H9 (cell line): ENCODE results near the gene MID1. TPM values are rescaled to one million over a fixed set of nuclear protein-coding genes. Genes with fewer than 3 reads are reported as not detected.

Source experiments
- DNase-seq: peaks from one replicate; pipeline ENCODE4 v3.0.0-alpha.2; 2017
- H2AFZ ChIP-seq: one replicate; pipeline ENCODE4 v1.6.1; 2013; ENCODE audit warnings: mild to moderate bottlenecking, low read length, control low read depth, moderate library complexity
- H2AK5ac ChIP-seq: 2 replicates; pipeline ENCODE4 v1.6.1; 2013; ENCODE audit warnings: low read length, control low read depth, mixed read lengths; ENCODE audit not compliant: insufficient read length
- H2BK120ac ChIP-seq: one replicate; pipeline ENCODE4 v1.6.1; 2013; ENCODE audit warnings: low read depth, mild to moderate bottlenecking, low read length, control low read depth, inconsistent platforms; ENCODE audit not compliant: poor library complexity, severe bottlenecking
- H2BK12ac ChIP-seq: 2 replicates; pipeline ENCODE4 v1.6.1; 2013; ENCODE audit warnings: low read length, control low read depth, mixed read lengths, low read depth; ENCODE audit not compliant: insufficient read length
- H2BK15ac ChIP-seq: 2 replicates; pipeline ENCODE4 v1.6.1; 2013; ENCODE audit warnings: low read depth, low read length, control low read depth
- H2BK20ac ChIP-seq: one replicate; pipeline ENCODE4 v1.6.1; 2013; ENCODE audit warnings: low read depth, mild to moderate bottlenecking, low read length, control low read depth, inconsistent platforms; ENCODE audit not compliant: poor library complexity, severe bottlenecking
- H2BK5ac ChIP-seq: 2 replicates; pipeline ENCODE4 v1.6.1; 2013; ENCODE audit warnings: low read length, control low read depth, mixed read lengths; ENCODE audit not compliant: insufficient read length
- H3K14ac ChIP-seq: 2 replicates; pipeline ENCODE4 v1.6.1; 2013; ENCODE audit warnings: low read length, control low read depth; ENCODE audit not compliant: insufficient read depth
- H3K18ac ChIP-seq: 2 replicates; pipeline ENCODE4 v1.6.1; 2013; ENCODE audit warnings: low read depth, mild to moderate bottlenecking, mixed read lengths, low read length, control low read depth; ENCODE audit not compliant: insufficient read length
- H3K23ac ChIP-seq: 2 replicates; pipeline ENCODE4 v1.6.1; 2013; ENCODE audit warnings: low read length, control low read depth, mixed read lengths, low read depth; ENCODE audit not compliant: insufficient read length
- H3K23me2 ChIP-seq: 2 replicates; pipeline ENCODE4 v1.6.1; 2013; ENCODE audit warnings: low read depth, mild to moderate bottlenecking, mixed read lengths, low read length, control low read depth; ENCODE audit not compliant: insufficient read length, poor library complexity, severe bottlenecking
- H3K27ac ChIP-seq: 2 replicates; pipeline ENCODE4 v1.5.1; 2013; ENCODE audit warnings: low read length, control low read depth, mixed read lengths, low read depth; ENCODE audit not compliant: insufficient read length
- H3K27me3 ChIP-seq: 2 replicates; pipeline ENCODE4 v1.6.1; 2013; ENCODE audit warnings: low read length, control low read depth, inconsistent platforms; ENCODE audit not compliant: insufficient read depth
- H3K4ac ChIP-seq: 2 replicates; pipeline ENCODE4 v1.6.1; 2013; ENCODE audit warnings: low read depth, mild to moderate bottlenecking, control low read depth, inconsistent platforms, low read length, moderate library complexity
- H3K4me1 ChIP-seq: 2 replicates; pipeline ENCODE4 v1.6.1; 2013; ENCODE audit warnings: low read length, control low read depth, inconsistent platforms; ENCODE audit not compliant: insufficient read depth
- H3K4me2 ChIP-seq: 2 replicates; pipeline ENCODE4 v1.6.1; 2013; ENCODE audit warnings: low read length, control low read depth, mixed read lengths; ENCODE audit not compliant: insufficient read length, insufficient read depth
- H3K56ac ChIP-seq: 2 replicates; pipeline ENCODE4 v1.6.1; 2013; ENCODE audit warnings: low read depth, mild to moderate bottlenecking, mixed read lengths, low read length, control low read depth; ENCODE audit not compliant: insufficient read length
- H3K79me1 ChIP-seq: 2 replicates; pipeline ENCODE4 v1.6.1; 2013; ENCODE audit warnings: low read depth, mild to moderate bottlenecking, moderate library complexity, low read length, control low read depth, inconsistent platforms; ENCODE audit not compliant: insufficient read depth, poor library complexity, severe bottlenecking
- H3K79me2 ChIP-seq: 2 replicates; pipeline ENCODE4 v1.6.1; 2013; ENCODE audit warnings: low read length, control low read depth, inconsistent platforms; ENCODE audit not compliant: insufficient read depth
- H3K9ac ChIP-seq: 2 replicates; pipeline ENCODE4 v1.6.1; 2013; ENCODE audit warnings: low read length, control low read depth, mixed read lengths; ENCODE audit not compliant: insufficient read length; ENCODE audit errors: extremely low read depth
- H3K9me3 ChIP-seq: one replicate; pipeline ENCODE4 v1.6.1; 2013; ENCODE audit warnings: low read depth, low read length, inconsistent platforms; ENCODE audit not compliant: control insufficient read depth
- H3T11ph ChIP-seq: one replicate; pipeline ENCODE4 v1.6.1; 2013; ENCODE audit warnings: mild to moderate bottlenecking, low read length, control low read depth, inconsistent platforms
- H4K20me1 ChIP-seq: one replicate; pipeline ENCODE4 v1.6.1; 2013; ENCODE audit not compliant: control insufficient read depth, insufficient read length, insufficient read depth
- H4K5ac ChIP-seq: 2 replicates; pipeline ENCODE4 v1.6.1; 2013; ENCODE audit warnings: low read depth, mild to moderate bottlenecking, mixed read lengths, low read length, control low read depth; ENCODE audit not compliant: insufficient read length
- H4K8ac ChIP-seq: replicated peaks from 2 replicates; pipeline ENCODE4 v1.6.1; 2013; ENCODE audit warnings: low read length, control low read depth, mixed read lengths, low read depth; ENCODE audit not compliant: insufficient read length
- H4K91ac ChIP-seq: 2 replicates; pipeline ENCODE4 v1.6.1; 2013; ENCODE audit warnings: low read depth, mild to moderate bottlenecking, moderate library complexity, mixed read lengths, low read length, control low read depth; ENCODE audit not compliant: insufficient read length
- H3K27ac Mint-ChIP-seq, 3 experiments: 2 replicates in 2 of 3; 3 replicates in 1 of 3; pipeline ENCODE4 v1.8.0; 2020 to 2021; ENCODE audit warnings: mixed read lengths in 3 of 3, mild to moderate bottlenecking in 1 of 3, moderate library complexity in 1 of 3
- H3K27me3 Mint-ChIP-seq: 2 replicates; pipeline ENCODE4 v1.8.0; 2021; ENCODE audit warnings: low read depth, mild to moderate bottlenecking, moderate library complexity, mixed read lengths
- H3K36me3 Mint-ChIP-seq, 3 experiments: 2 replicates in 2 of 3; 3 replicates in 1 of 3; pipeline ENCODE4 v1.8.0; 2020 to 2021; ENCODE audit warnings: low read depth in 3 of 3, mixed read lengths in 3 of 3; ENCODE audit not compliant: insufficient read depth in 1 of 3
- H3K4me1 Mint-ChIP-seq, 2 experiments: 2 replicates each; pipeline ENCODE4 v1.8.0; 2020; ENCODE audit warnings: mixed read lengths in 2 of 2
- H3K4me3 Mint-ChIP-seq, 2 experiments: 2 replicates in 1 of 2; 3 replicates in 1 of 2; pipeline ENCODE4 v1.8.0; 2020 to 2021; ENCODE audit warnings: mild to moderate bottlenecking in 2 of 2, mixed read lengths in 2 of 2, moderate library complexity in 1 of 2
- H3K9me3 Mint-ChIP-seq, 2 experiments: 2 replicates in 1 of 2; 3 replicates in 1 of 2; pipeline ENCODE4 v1.8.0; 2020; ENCODE audit warnings: mild to moderate bottlenecking in 2 of 2, mixed read lengths in 2 of 2, moderate library complexity in 1 of 2
- WGBS: extraction: QIAGEN DNeasy Blood & Tissue Kit; methylation state at CpG from one replicate; pipeline ENCODE4 v1.1.7; 2013; ENCODE audit warnings: missing lambda C conversion rate, low lambda C conversion rate, mixed read lengths; ENCODE audit not compliant: insufficient read length; ENCODE audit errors: extremely low coverage; 5-methylcytosine and 5-hydroxymethylcytosine counted together
- total RNA-seq: library from RNA; stranded (reverse); gene quantifications from 2 replicates; pipeline ENCODE4 v1.2.1, GENCODE V29; 2021
- TF ChIP-seq, protein P1 (sequence below): fragments of 200-600 bp; sonication (generic); conservative IDR thresholded peaks from 3 replicates; pipeline ENCODE4 v1.8.0; 2021; ENCODE audit warnings: antibody characterized with exemption, mild to moderate bottlenecking

MID1 gene
- total RNA-seq, 1 experiment from 2014 or later: 32.9 TPM

- no peak overlapping the region for H3K27ac Mint-ChIP-seq
- Histone ChIP-seq H3K18ac (no peak overlapping the region), H2BK120ac (no peak overlapping the region), H2BK20ac (no peak overlapping the region), H3K79me1 (peaks cover 2% of the 10 kb centered on the region), H2BK12ac (no peak overlapping the region), H2BK5ac (no peak overlapping the region), H3K4me2 (no peak overlapping the region), H2BK15ac (no peak overlapping the region), H3K27me3 (no peaks in the 10 kb centered on the region), H4K5ac (no peak overlapping the region), H3K23ac (no peak overlapping the region), H2AFZ (no peak overlapping the region), H3K56ac (no peak overlapping the region), H3K4ac (no peak overlapping the region), H3K9ac (no peak overlapping the region), H3K27ac (no peak overlapping the region), H3K4me1 (peaks cover 18% of the 10 kb centered on the region), H3K79me2 (peaks cover 8% of the 10 kb centered on the region; the same call in 1 of the 2 replicates), H3K14ac (no peak overlapping the region), H3T11ph (no peak overlapping the region), H2AK5ac (no peak overlapping the region), H4K20me1 (no peaks in the 10 kb centered on the region), H3K9me3 (no peaks in the 10 kb centered on the region), H4K8ac (no peak overlapping the region), H3K23me2 (no peaks in the 10 kb centered on the region), H4K91ac (no peak overlapping the region)
- WGBS: no CpG with 5 or more reads among the region's 3 CpGs
- peaks cover 25 to 37% of the 10 kb centered on the region in 2 experiments for H3K4me1 Mint-ChIP-seq
- no peak for DNase-seq
- TF ChIP-seq, protein P1, sequence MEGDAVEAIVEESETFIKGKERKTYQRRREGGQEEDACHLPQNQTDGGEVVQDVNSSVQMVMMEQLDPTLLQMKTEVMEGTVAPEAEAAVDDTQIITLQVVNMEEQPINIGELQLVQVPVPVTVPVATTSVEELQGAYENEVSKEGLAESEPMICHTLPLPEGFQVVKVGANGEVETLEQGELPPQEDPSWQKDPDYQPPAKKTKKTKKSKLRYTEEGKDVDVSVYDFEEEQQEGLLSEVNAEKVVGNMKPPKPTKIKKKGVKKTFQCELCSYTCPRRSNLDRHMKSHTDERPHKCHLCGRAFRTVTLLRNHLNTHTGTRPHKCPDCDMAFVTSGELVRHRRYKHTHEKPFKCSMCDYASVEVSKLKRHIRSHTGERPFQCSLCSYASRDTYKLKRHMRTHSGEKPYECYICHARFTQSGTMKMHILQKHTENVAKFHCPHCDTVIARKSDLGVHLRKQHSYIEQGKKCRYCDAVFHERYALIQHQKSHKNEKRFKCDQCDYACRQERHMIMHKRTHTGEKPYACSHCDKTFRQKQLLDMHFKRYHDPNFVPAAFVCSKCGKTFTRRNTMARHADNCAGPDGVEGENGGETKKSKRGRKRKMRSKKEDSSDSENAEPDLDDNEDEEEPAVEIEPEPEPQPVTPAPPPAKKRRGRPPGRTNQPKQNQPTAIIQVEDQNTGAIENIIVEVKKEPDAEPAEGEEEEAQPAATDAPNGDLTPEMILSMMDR: no peak
- H3K9me3 Mint-ChIP-seq: peaks cover 20 to 25% of the 10 kb centered on the region in 2 experiments; a peak in 4 of 5 replicates
- no peaks in the 10 kb centered on the region; the same call in 1 of the 2 replicates for H3K27me3 Mint-ChIP-seq
- peaks cover 0 to 14% (median 6%) of the 10 kb centered on the region in 3 experiments; a peak in 5 of 7 replicates for H3K36me3 Mint-ChIP-seq
- no peak overlapping the region for H3K4me3 Mint-ChIP-seq
Observed at GRCh38 chrX:10507181-10507580, 113.2 kb downstream of the MID1 start.
